ENCODE measurements around the gene DCTN1.
"Not testable (repeated sequence)": the region's sequence is repeated elsewhere in the genome, so short reads cannot be mapped to it uniquely, and the experiment has no call there.

Gene DCTN1

GRCh38 chr2:74368499-74368898, 11.6 kb downstream of the DCTN1 start:
- no peak for DNase-seq

- no peak for DNase-seq
Measured at GRCh38 chr2:74367789-74368188, 12.3 kb downstream of the DCTN1 start.

- DNase-seq: no peak
Measured at GRCh38 chr2:74366036-74366435, 14.1 kb downstream of the DCTN1 start.

GRCh38 chr2:74364533-74365505, 15.3 kb downstream of the DCTN1 start:
- no peak for DNase-seq

- DNase-seq: no peak
Measured at GRCh38 chr2:74361327-74361726, 18.8 kb downstream of the DCTN1 start.

- DNase-seq: no peak
Measured at GRCh38 chr2:74357627-74358026, 22.5 kb downstream of the DCTN1 start.

GRCh38 chr2:74349889-74350288, 30.2 kb downstream of the DCTN1 start:
- DNase-seq: no peak

- no peak for DNase-seq
Measured at GRCh38 chr2:74347742-74348141, 32.4 kb downstream of the DCTN1 start.

- DNase-seq: no peak
Measured at GRCh38 chr2:74347303-74347702, 32.8 kb downstream of the DCTN1 start.

GRCh38 chr2:74345272-74345943, 34.7 kb downstream of the DCTN1 start:
- DNase-seq: no peak

- no peak for DNase-seq
Measured at GRCh38 chr2:74343316-74343715, 36.8 kb downstream of the DCTN1 start, which contains the start of gene SLC4A5. TSS of gene SLC4A5 (minus strand) at chr2:74343416. CDS start at chr2:74315023, 28,393 bp downstream.

- not testable (repeated sequence) for DNase-seq
Measured at GRCh38 chr2:74336227-74336626, 43.9 kb downstream of the DCTN1 start.

- peak; percentile 32 to 75 for DNase-seq
Measured at GRCh38 chr2:74334931-74335333, 45.2 kb downstream of the DCTN1 start.

GRCh38 chr2:74333896-74334586, 46.1 kb downstream of the DCTN1 start:
- DNase-seq: no peak

GRCh38 chr2:74333175-74333574, 46.9 kb downstream of the DCTN1 start:
- peak in 1 of 2 donors; percentile 29 for DNase-seq

- DNase-seq: no peak
Measured at GRCh38 chr2:74332550-74333174, 47.4 kb downstream of the DCTN1 start.

- no peak for DNase-seq
Measured at GRCh38 chr2:74328573-74328972, 51.5 kb downstream of the DCTN1 start.

- no peak for DNase-seq
Measured at GRCh38 chr2:74328074-74328473, 52.0 kb downstream of the DCTN1 start.

GRCh38 chr2:74327627-74328026, 52.5 kb downstream of the DCTN1 start:
- DNase-seq: no peak

GRCh38 chr2:74327199-74327598, 52.9 kb downstream of the DCTN1 start:
- no peak for DNase-seq

GRCh38 chr2:74325815-74326214, 54.3 kb downstream of the DCTN1 start:
- no peak for DNase-seq

- no peak for DNase-seq
Measured at GRCh38 chr2:74321737-74322136, 58.4 kb downstream of the DCTN1 start.

- no peak for DNase-seq
Measured at GRCh38 chr2:74317701-74318100, 62.4 kb downstream of the DCTN1 start.

Measured in inflammatory macrophage treated with lipopolysaccharide for 1 hour (primary cell).